Mesothelial cell of epicardium (in vitro differentiated cells): ENCODE results near the gene FBXO31. TPM values are rescaled to one million over a fixed set of nuclear protein-coding genes. Genes with fewer than 3 reads are reported as not detected.

ENCODE experiments used
- DNase-seq, 2 experiments: peaks; one replicate each; pipeline ENCODE4 v3.0.0; 2021; ENCODE audit warnings: low spot score in 2 of 2; ENCODE audit not compliant: unreplicated experiment in 2 of 2
- H3K27ac Mint-ChIP-seq: 2 replicates; pipeline ENCODE4 v1.8.0; 2021; ENCODE audit warnings: mixed read lengths
- H3K27me3 Mint-ChIP-seq: 2 replicates; pipeline ENCODE4 v1.8.0; 2021; ENCODE audit warnings: low read depth, mixed read lengths
- H3K36me3 Mint-ChIP-seq: 2 replicates; pipeline ENCODE4 v1.8.0; 2021; ENCODE audit warnings: mixed read lengths
- H3K4me1 Mint-ChIP-seq: 2 replicates; pipeline ENCODE4 v1.8.0; 2021; ENCODE audit warnings: mixed read lengths
- H3K4me3 Mint-ChIP-seq: 2 replicates; pipeline ENCODE4 v1.8.0; 2021; ENCODE audit warnings: mild to moderate bottlenecking, moderate library complexity, mixed read lengths
- H3K9me3 Mint-ChIP-seq: 2 replicates; pipeline ENCODE4 v1.8.0; 2021; ENCODE audit warnings: mixed read lengths
- CTCF ChIP-seq: fragments of 200-600 bp; sonication (generic); IDR thresholded peaks from one replicate; pipeline ENCODE4 v1.5.0; 2021; ENCODE audit warnings: antibody characterized with exemption; ENCODE audit not compliant: unreplicated experiment
- total RNA-seq: library from RNA; stranded (reverse); gene quantifications from 3 replicates; pipeline ENCODE4 v1.2.1, GENCODE V29; 2021

Gene FBXO31
- total RNA-seq: 37.0 to 38.1 TPM (median 37.3 TPM) in 3 replicates

- peak; percentile 88 to 98 for DNase-seq
- peak within 1 kb of the TSS; percentile 98 for H3K27ac Mint-ChIP-seq
- TF ChIP-seq CTCF: no peak
- H3K36me3 Mint-ChIP-seq: peaks cover 4% of the 10 kb centered on the region
- peak within 1 kb of the TSS; percentile 83 for H3K4me3 Mint-ChIP-seq
- peaks cover 39% of the 10 kb centered on the region for H3K4me1 Mint-ChIP-seq
- peaks cover 2% of the 10 kb centered on the region for H3K27me3 Mint-ChIP-seq
- H3K9me3 Mint-ChIP-seq: no peaks in the 10 kb centered on the region
Measured at GRCh38 chr16:87383505-87384161, at the start of gene FBXO31. Gene FBXO31 (minus strand): TSS chr16:87383776. CDS start chr16:87383744, 32 bp downstream.

GRCh38 chr16:87432330-87432915 lies 48.8 kb upstream of the FBXO31 start:
- H3K9me3 Mint-ChIP-seq: no peaks in the 10 kb centered on the region
- no peak overlapping the region for H3K27ac Mint-ChIP-seq
- no peak for TF ChIP-seq CTCF
- H3K27me3 Mint-ChIP-seq: no peaks in the 10 kb centered on the region
- no peak overlapping the region for H3K4me3 Mint-ChIP-seq
- peaks cover 5% of the 10 kb centered on the region for H3K4me1 Mint-ChIP-seq
- H3K36me3 Mint-ChIP-seq: peaks cover 1% of the 10 kb centered on the region
- no peak for DNase-seq

GRCh38 chr16:87431926-87432325 lies 48.4 kb upstream of the FBXO31 start:
- no peak for TF ChIP-seq CTCF
- Mint-ChIP-seq H3K4me1 (peaks cover 5% of the 10 kb centered on the region), H3K9me3 (no peaks in the 10 kb centered on the region), H3K4me3 (no peak overlapping the region), H3K27me3 (no peaks in the 10 kb centered on the region), H3K27ac (no peak overlapping the region), H3K36me3 (peaks cover 1% of the 10 kb centered on the region)
- no peak for DNase-seq

- Mint-ChIP-seq H3K27ac (no peak overlapping the region), H3K9me3 (peaks cover 4% of the 10 kb centered on the region), H3K4me3 (no peak overlapping the region), H3K27me3 (no peaks in the 10 kb centered on the region), H3K4me1 (peaks cover 5% of the 10 kb centered on the region), H3K36me3 (peaks cover 21% of the 10 kb centered on the region)
- TF ChIP-seq CTCF: no peak
- DNase-seq: no peak
Measured at GRCh38 chr16:87426423-87427215, 43.0 kb upstream of the FBXO31 start.

GRCh38 chr16:87425941-87426340 lies 42.4 kb upstream of the FBXO31 start:
- Mint-ChIP-seq H3K27ac (no peak overlapping the region), H3K9me3 (peaks cover 4% of the 10 kb centered on the region), H3K4me1 (peaks cover 5% of the 10 kb centered on the region), H3K4me3 (no peak overlapping the region), H3K27me3 (no peaks in the 10 kb centered on the region), H3K36me3 (peaks cover 26% of the 10 kb centered on the region)
- TF ChIP-seq CTCF: no peak
- DNase-seq: no peak
